NCI-H82 (cell line): ENCODE measurements around the gene VRK1.
A peak's percentile ranks its signal among the peaks of the same experiment; 100 is the strongest.

Experiments used
- DNase-seq: peaks from one replicate; lab custom pipeline; 2025; lab: John Stamatoyannopoulos, UW

VRK1 gene

GRCh38 chr14:96792003-96792402 lies 5.2 kb upstream of the VRK1 start:
- no peak for DNase-seq

- no peak for DNase-seq
These were observed 4.6 kb upstream of the VRK1 start for GRCh38 chr14:96792591-96792990.

DNA sequence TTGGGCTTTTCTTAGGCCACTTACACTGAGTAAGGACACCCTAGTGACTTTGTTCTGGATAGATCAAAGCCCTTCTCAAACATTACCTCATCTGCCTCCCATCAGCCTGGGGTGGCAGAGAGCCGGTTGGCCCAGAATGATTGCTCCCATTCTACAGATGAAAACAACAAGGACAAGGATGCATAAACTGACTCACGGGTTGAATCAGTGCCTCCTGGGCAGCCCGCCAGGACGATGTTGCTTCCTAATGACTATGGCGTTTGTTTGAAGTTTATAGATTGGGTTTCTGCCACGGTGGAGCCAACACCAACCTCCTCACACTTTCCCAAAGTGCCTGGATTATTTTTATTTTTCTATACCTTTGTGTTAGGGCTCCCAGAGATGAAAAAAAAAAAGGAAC lies 3.6 kb upstream of the VRK1 start:
- no peak for DNase-seq

DNA sequence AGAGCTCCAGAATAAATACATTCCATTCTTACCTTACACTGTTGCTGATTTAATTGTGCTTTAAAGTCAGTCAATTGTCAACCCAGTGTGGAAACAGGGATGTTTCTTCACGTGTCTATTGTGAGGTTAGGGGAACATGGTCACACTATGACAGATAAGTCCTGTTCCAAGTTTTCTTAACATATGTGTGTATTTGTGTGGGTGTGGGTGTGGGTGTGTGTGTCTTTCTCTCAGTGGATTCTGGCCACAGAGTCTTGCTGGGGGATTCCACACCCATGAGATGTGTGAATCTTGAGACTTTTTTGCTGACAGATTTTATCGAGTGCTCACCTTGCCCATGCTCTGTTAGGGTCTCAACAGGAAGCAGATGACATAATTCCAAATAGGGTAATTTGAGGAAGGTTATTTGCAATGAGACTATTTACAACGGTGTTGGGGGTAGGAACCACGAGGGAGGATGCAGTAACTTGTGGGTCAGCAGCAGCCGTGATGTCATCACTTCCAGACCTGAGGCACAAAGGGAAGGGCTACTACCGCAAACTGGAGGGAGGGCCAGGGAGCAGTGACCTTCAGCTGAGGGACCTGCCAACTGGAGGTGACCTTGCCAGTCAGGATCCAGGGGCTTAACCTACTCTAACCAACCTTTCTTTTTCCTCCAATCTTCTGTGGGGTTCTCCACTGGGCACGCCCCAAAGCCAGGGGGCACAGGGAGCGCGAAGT lies 1.9 kb upstream of the VRK1 start:
- DNase-seq, result no peak

GRCh38 chr14:96797582-96798349 lies 584 bp downstream of the VRK1 start:
- peak; percentile 52 for DNase-seq

GRCh38 chr14:96798956-96799355 lies 1.8 kb downstream of the VRK1 start:
- peak; percentile 12 for DNase-seq

DNA sequence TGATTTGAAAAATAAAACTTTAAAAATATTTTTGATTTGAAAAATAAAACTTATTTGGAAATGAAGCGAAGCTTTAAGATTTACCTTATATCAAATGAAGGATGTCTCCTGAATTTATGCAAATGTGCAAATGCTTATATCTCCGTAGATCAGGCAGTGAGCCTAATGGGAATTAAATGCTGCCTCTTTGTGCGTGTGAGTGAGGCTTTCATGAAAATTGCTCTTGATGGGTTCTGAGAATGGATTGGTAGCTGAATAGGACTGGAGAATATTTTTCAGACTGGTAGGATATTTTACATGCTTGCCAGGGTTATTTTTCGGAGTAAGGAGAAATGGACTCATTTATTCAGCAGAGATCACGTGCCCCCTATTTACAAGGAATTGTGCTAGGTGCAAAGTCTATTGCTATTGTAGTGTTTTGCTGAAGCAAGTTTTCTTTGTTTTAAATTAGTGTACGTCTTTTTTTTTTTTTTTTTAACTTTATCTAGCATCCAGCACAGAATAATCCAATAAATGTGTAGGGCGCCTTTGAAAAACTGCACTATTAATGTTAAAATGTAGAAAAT lies 2.4 kb downstream of the VRK1 start:
- DNase-seq, result peak; percentile 54

GRCh38 chr14:96801931-96802330 lies 4.7 kb downstream of the VRK1 start:
- DNase-seq, result no peak

DNA sequence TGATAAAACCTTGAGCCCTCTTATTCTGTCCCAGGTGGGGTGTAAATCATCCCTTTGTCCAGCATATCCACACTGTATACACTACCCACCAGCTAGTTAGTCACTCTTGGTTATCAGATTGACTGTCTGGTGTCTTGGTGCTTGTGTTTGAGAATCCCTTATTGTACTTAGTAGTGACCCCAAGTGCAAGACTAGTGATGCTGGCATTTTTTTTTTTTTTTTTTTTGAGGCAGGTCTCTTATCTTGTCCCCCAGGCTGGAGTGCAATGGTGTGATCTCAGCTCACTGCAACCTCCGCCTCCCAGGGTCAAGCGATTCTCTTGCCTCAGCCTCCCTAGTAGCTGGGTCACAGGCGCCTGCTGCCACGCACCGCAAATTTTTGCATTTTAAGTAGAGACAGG lies 5.8 kb downstream of the VRK1 start:
- no peak for DNase-seq

DNA sequence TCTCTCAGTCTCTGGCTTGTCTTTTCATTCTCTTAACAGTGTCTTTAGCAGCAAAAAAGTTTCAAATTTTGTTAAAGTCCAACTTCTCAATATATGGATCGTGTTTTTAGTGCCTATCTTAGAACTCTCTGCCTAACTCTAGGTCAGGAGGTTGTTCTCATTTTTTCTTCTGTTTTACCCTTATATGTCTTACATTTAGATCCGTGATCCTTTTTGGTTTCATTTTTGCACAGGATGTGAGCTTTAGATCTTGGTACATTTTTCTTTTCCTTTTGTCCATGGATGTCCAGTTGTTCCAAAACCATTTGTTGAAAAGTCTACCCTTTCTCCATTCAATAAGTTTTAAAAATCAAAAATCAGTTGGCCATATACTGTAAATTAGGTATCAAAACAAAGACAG lies 6.8 kb downstream of the VRK1 start:
- no peak for DNase-seq

- peak; percentile 16 for DNase-seq
These were observed 7.7 kb downstream of the VRK1 start for GRCh38 chr14:96804895-96805294.

GRCh38 chr14:96805956-96806355 lies 8.8 kb downstream of the VRK1 start:
- peak; percentile 60 for DNase-seq

GRCh38 chr14:96806836-96807235 lies 9.7 kb downstream of the VRK1 start:
- DNase-seq, result no peak

GRCh38 chr14:96808619-96809406 lies 11.6 kb downstream of the VRK1 start:
- no peak for DNase-seq

GRCh38 chr14:96811265-96811664 lies 14.1 kb downstream of the VRK1 start:
- no peak for DNase-seq

DNA sequence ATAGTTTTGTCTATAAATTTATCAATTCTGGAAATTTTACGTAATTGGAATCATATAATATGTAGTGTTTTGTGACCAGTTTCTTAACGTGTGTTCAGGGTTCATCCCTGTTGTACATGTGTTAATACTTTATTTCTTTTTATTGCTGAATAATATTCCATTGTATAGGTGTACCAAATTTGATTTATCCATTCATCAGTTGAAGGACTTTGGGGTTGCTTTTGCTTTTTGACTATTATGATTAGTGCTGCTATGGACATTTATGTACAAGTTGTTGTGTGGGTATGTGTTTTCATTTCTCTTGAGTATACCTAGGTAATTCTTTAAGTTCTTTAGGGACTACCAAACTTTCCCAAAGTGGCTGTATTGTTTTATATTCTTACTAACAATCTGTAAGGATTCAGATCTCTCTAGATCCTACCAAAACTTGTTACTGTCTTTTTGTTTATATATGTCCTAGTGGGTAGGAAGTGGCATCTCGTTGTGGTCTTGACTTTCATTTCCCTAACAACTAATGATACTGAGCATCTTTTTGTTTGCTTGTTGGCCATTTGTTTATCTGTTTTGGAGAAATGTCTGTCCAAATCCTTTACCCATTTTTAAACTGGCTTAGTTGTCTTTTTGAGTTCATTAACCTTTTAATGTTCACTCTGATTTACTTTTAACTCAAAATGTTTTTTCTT lies 14.9 kb downstream of the VRK1 start:
- no peak for DNase-seq

DNA sequence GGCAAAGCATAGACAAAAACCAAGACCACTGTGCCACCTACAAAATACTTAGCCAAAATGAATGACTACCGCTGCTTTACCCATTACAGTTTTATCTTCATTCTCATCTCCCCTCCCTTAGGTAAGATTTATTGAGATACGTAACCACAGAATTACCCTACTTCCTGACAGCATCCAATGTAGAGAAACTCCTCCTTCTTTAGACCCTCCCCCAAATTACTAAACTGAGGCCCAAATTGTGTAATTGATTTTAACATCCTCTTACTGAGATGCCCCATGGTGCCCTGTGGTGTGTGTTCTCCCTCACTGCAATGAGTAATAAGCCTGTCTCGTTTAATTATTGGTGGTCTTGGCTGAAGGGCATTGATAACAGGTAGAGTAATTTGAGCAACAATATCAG lies 19.1 kb downstream of the VRK1 start:
- no peak for DNase-seq

DNA sequence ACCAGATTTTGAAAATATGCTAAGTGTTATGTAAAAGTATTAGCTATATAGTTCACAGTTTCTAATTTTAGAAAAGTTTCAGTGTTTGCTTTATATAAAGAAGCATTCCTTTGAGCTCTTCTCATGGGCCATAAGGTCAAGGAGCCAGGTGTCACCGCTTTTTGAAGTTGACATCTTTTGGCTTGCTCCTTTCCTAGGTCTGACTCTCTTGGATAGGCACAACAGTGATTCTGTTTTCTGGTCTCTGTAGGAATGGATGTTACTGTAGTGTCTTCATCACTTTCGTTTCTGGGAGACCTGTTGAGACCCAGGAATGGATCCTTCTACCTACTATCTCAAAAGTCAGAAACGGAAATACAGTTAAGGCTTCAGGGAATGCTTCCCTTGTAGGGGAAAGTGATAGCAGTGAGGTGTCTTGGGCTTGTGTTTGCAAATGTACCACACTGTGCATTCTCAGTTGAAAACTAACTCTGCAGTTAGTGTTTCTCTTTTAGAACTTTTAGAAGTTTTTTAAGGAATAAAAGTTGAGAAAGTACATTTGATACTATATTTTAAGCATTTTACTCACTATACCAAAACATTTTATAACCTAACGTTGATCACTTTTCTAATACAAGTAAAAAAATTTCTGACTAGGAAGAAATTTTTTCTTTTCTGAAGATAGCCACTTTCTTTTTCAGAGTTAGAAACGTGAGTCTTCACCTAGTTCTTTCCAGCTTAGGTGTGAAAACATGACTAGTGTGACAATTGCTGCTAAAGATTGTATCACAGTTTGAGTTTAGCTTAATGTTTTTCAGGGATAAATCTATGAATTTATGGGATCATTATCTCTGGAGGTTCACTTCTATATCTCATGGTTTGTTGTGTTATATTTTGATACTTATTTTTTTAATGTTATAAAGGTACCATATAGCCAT lies 20.8 kb downstream of the VRK1 start:
- no peak for DNase-seq

DNA sequence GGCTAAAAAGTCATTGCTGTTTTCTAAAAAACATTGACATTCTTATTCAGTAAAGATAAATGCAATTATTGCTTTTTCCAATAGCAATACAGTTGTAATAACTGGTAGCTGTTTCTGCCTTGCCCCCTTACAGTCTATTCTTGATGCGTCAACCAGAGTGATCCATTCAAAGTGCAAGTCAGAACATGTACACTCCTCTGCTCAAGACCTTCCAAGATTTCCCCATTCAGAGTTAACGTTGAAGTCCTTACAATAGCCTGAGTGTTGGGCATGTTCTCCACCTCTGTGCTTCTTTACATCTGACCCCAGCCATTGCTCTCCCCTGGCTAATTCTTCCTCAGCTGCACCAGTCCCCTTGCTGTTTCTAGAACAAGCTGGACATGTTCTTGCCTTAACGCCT lies 24.3 kb downstream of the VRK1 start:
- DNase-seq, result peak; percentile 24

DNA sequence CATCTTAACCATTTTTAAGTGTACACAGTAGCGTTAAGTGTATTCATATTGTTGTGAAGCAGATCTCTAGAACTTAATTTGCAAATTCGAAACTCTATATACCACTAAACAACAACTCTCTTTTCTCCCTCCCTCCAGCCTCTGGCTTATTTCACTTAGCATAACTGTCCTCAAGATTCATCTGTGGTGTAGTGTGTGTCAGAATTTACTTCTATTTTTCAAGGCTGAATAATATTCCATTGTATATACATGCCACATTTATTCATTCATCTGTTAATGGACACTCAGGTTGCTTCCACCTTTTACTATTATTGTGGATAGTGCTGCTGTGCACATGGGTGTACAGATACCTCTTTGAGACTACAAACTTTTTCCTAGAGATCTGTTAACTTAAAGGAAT lies 26.5 kb downstream of the VRK1 start:
- DNase-seq, result no peak

GRCh38 chr14:96824283-96824682 lies 27.1 kb downstream of the VRK1 start:
- no peak for DNase-seq
